Suprapubic skin (tissue), 4 donors: Measurements from ENCODE around the gene NPHP1. TPM values are rescaled to one million over a fixed set of nuclear protein-coding genes. Genes with fewer than 3 reads are reported as not detected.

Experiments
- DNase-seq, 2 donors: peaks; one replicate each; pipeline ENCODE4 v3.0.0-alpha.2; 2019; ENCODE audit warnings: low spot score in 2 of 2
- H3K27ac ChIP-seq: fragments of 200-600 bp; sonication (generic); one replicate; pipeline ENCODE4 v1.5.1; 2019
- H3K27me3 ChIP-seq: fragments of 200-600 bp; sonication (generic); one replicate; pipeline ENCODE4 v1.5.1; 2019
- H3K36me3 ChIP-seq: fragments of 200-600 bp; sonication (generic); one replicate; pipeline ENCODE4 v1.5.1; 2019
- H3K4me1 ChIP-seq: fragments of 200-600 bp; sonication (generic); one replicate; pipeline ENCODE4 v1.5.1; 2019
- H3K4me3 ChIP-seq: fragments of 200-600 bp; sonication (generic); one replicate; pipeline ENCODE4 v1.5.1; 2019; ENCODE audit warnings: mild to moderate bottlenecking
- H3K9me3 ChIP-seq: fragments of 200-600 bp; sonication (generic); one replicate; pipeline ENCODE4 v1.5.1; 2019
- CTCF ChIP-seq, 2 donors: fragments of 200-600 bp in 1 of 2; fragments of 450-650 bp in 1 of 2; sonication (generic) in 1 of 2; IDR thresholded peaks; one replicate each; pipeline ENCODE4 v1.5.1; 2016 to 2019; ENCODE audit warnings: antibody characterized with exemption in 2 of 2, mild to moderate bottlenecking in 1 of 2, moderate library complexity in 1 of 2
- EP300 ChIP-seq: sonication (generic); formaldehyde crosslinking; IDR thresholded peaks from one replicate; pipeline ENCODE4 v1.6.1; 2017; ENCODE audit warnings: antibody characterized with exemption
- POLR2A ChIP-seq, 2 donors: fragments of 450-650 bp; IDR thresholded peaks; one replicate each; pipeline ENCODE4 v1.6.1; 2017; ENCODE audit warnings: antibody characterized with exemption in 2 of 2, mild to moderate bottlenecking in 2 of 2, moderate library complexity in 2 of 2
- POLR2AphosphoS5 ChIP-seq, 3 donors: sonication (generic); formaldehyde crosslinking; IDR thresholded peaks; one replicate each; pipeline ENCODE4 v1.6.1; 2017; ENCODE audit warnings: antibody characterized with exemption in 3 of 3
- WGBS: methylation state at CpG from one replicate; pipeline ENCODE4 v1.1.5; 2018; 5-methylcytosine and 5-hydroxymethylcytosine counted together
- total RNA-seq, 4 donors: library from RNA; depleted of rRNA; stranded (reverse); fragments of >200 nt; gene quantifications; one replicate each; pipeline ENCODE4 v1.1.0, GENCODE V29; 2016

Gene NPHP1
- total RNA-seq, 4 donors from 2014 or later = 1.9 to 6.5 (median 3.2) TPM

GRCh38 chr2:110143982-110144381 lies 60.8 kb downstream of the NPHP1 start:
- Histone ChIP-seq H3K27ac (no peak overlapping the region), H3K27me3 (no peaks in the 10 kb centered on the region), H3K36me3 (no peaks in the 10 kb centered on the region), H3K9me3 (no peaks in the 10 kb centered on the region), H3K4me3 (no peak overlapping the region), H3K4me1 (peaks cover under 1% of the 10 kb centered on the region)
- no peak for DNase-seq
- TF ChIP-seq POLR2A (IDR thresholded peaks at IDR 0.05) = no peak
- no peak for TF ChIP-seq POLR2AphosphoS5 (IDR thresholded peaks at IDR 0.05)
- no peak for TF ChIP-seq EP300
- no peak for TF ChIP-seq CTCF (IDR thresholded peaks at IDR 0.05)

- Histone ChIP-seq H3K4me3 (no peak overlapping the region), H3K27me3 (no peaks in the 10 kb centered on the region), H3K27ac (no peak overlapping the region), H3K36me3 (no peaks in the 10 kb centered on the region), H3K9me3 (no peaks in the 10 kb centered on the region), H3K4me1 (peaks cover 6% of the 10 kb centered on the region)
- WGBS = 96% methylated on average over 1 of the region's 1 CpG
- DNase-seq = no peak
- TF ChIP-seq POLR2AphosphoS5 (IDR thresholded peaks at IDR 0.05) (no peak), CTCF (IDR thresholded peaks at IDR 0.05) (no peak), POLR2A (IDR thresholded peaks at IDR 0.05) (no peak), EP300 (no peak)
Measured at GRCh38 chr2:110140401-110140800, 64.4 kb downstream of the NPHP1 start.

DNA sequence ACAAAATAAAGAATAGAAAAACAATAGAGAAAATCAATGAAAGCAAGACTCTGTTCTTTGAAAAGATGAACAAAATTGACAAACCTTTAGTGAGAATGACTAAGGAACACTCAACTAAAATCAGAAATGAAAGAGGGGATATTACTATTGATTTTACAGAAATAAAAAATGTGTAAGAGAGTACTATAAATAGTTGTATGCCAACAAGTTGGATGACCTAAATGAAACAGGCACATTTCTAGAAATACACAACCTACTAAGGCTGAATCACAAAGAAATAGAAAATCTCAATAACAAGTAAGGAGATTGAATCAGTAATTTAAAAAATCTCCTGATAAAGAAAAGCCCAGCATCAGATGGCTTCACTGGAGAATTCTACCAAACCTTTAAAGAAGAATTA lies 70.8 kb downstream of the NPHP1 start:
- peaks cover 6% of the 10 kb centered on the region for H3K4me1 ChIP-seq
- no peaks in the 10 kb centered on the region for H3K36me3 ChIP-seq
- no peak overlapping the region for H3K27ac ChIP-seq
- H3K4me3 ChIP-seq = no peak overlapping the region
- H3K9me3 ChIP-seq = no peaks in the 10 kb centered on the region
- TF ChIP-seq POLR2A (IDR thresholded peaks at IDR 0.05) = no peak
- TF ChIP-seq EP300 = no peak
- no peaks in the 10 kb centered on the region for H3K27me3 ChIP-seq
- no peak for DNase-seq

DNA sequence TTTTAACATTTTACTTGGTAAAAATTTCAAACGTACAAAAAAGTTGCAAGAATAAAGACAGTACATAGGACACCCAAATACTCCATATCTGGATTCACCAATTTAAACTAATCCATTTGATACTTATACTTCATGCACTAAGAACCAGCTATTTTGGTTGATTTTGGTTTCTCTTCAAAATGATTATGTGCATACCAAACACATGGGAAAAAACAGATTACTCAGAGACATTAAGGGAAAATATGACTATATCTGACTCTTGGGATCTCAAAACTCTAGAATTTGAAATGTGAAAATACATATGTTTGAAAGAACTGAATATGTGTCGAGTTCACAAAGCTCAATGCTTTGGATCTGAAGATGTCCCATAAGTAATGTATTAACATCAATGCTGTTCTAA lies 73.6 kb downstream of the NPHP1 start:
- Histone ChIP-seq H3K4me3 (no peak overlapping the region), H3K4me1 (peaks cover under 1% of the 10 kb centered on the region), H3K36me3 (no peaks in the 10 kb centered on the region), H3K9me3 (no peaks in the 10 kb centered on the region), H3K27me3 (no peaks in the 10 kb centered on the region), H3K27ac (no peak overlapping the region)
- 72% methylated on average over 2 of the region's 2 CpGs for WGBS
- DNase-seq = no peak
- no peak for TF ChIP-seq CTCF (IDR thresholded peaks at IDR 0.05)

DNA sequence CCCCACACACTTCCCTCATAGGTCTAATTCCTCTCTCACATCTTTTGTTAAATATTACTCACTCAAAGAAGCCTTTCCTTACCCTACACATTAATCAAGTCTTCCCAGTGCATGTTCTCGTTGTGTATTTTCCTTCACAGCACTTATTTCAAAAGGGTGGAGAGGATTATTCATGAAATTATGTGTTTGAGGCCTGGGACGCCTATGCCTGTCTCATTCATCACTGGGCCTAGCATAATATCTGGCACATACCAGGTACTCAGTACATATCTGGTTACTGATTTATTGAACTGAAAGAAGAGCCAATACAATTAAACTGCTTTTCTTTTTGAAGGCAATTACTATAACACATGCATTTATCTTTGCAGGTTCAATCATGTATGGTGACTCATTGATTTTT lies 74.1 kb downstream of the NPHP1 start:
- DNase-seq = no peak
- no peaks in the 10 kb centered on the region for H3K9me3 ChIP-seq
- WGBS = 59% methylated on average over 2 of the region's 2 CpGs
- H3K4me3 ChIP-seq = no peak overlapping the region
- peaks cover 5% of the 10 kb centered on the region for H3K4me1 ChIP-seq
- H3K27ac ChIP-seq = no peak overlapping the region
- TF ChIP-seq EP300 = no peak
- no peak for TF ChIP-seq POLR2AphosphoS5 (IDR thresholded peaks at IDR 0.05)
- TF ChIP-seq CTCF (IDR thresholded peaks at IDR 0.05) = no peak
- no peak for TF ChIP-seq POLR2A (IDR thresholded peaks at IDR 0.05)
- H3K36me3 ChIP-seq = no peaks in the 10 kb centered on the region
- no peaks in the 10 kb centered on the region for H3K27me3 ChIP-seq

DNA sequence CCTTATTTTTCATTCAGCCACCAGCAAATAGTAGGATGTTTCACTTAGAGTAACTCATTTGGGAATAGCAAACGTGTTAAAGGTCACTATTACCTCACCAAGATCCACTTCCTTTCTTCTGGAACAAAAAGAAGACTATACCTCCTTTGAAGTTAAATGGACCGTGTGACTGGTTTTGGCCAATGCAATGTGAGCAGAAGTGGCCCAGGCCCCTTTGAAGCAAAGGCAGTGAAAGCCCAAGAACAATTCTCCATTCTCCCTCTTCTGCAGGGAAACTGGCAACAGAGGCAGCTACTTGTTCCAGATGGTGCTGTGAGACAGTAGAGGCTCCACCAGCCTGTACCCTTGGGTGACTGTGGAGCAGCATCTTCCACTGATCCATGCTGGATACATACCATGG lies 77.9 kb downstream of the NPHP1 start:
- Histone ChIP-seq H3K9me3 (no peaks in the 10 kb centered on the region), H3K4me1 (peaks cover 7% of the 10 kb centered on the region), H3K36me3 (no peaks in the 10 kb centered on the region), H3K27ac (no peak overlapping the region), H3K27me3 (no peaks in the 10 kb centered on the region), H3K4me3 (no peak overlapping the region)
- 77% methylated on average over 2 of the region's 2 CpGs for WGBS
- no peak for TF ChIP-seq CTCF (IDR thresholded peaks at IDR 0.05)
- no peak for TF ChIP-seq EP300
- TF ChIP-seq POLR2A (IDR thresholded peaks at IDR 0.05) = no peak
- TF ChIP-seq POLR2AphosphoS5 (IDR thresholded peaks at IDR 0.05) = no peak
- DNase-seq = no peak
